SU-DHL-6 (cell line): ENCODE measurements around the gene EIF3B.
A peak's percentile ranks its signal among the peaks of the same experiment; 100 is the strongest.

Experiments
- H2AFZ ChIP-seq: fragments of 200-600 bp; sonication (generic); 2 replicates; pipeline ENCODE4 v1.6.1; 2014; ENCODE audit warnings: low read depth, mild to moderate bottlenecking, moderate library complexity, mixed read lengths, antibody characterized with exemption, low read length; ENCODE audit not compliant: severe bottlenecking
- H3F3A ChIP-seq: fragments of 200-600 bp; shearing (Covaris generic); 2 replicates; pipeline ENCODE4 v1.6.0; 2016; ENCODE audit warnings: antibody characterized with exemption, mild to moderate bottlenecking; ENCODE audit not compliant: insufficient read depth
- H3K27ac ChIP-seq: fragments of 200-600 bp; sonication (generic); 2 replicates; pipeline ENCODE4 v1.5.1; 2016; ENCODE audit warnings: low read depth, mild to moderate bottlenecking, low read length, moderate library complexity, mixed read lengths
- H3K27me3 ChIP-seq: fragments of 200-600 bp; sonication (generic), shearing (Covaris generic); 2 replicates; pipeline ENCODE4 v1.6.0; 2014; ENCODE audit warnings: mild to moderate bottlenecking, low read length
- H3K36me3 ChIP-seq: fragments of 200-600 bp; sonication (generic); 2 replicates; pipeline ENCODE4 v1.6.1; 2014; ENCODE audit warnings: mild to moderate bottlenecking, low read length, mixed read lengths
- H3K4me2 ChIP-seq: fragments of 300-600, 200-600 bp; shearing (Covaris generic), sonication (generic); 2 replicates; pipeline ENCODE4 v1.6.0; 2014; ENCODE audit warnings: low read length, low read depth, mild to moderate bottlenecking; ENCODE audit not compliant: poor library complexity, severe bottlenecking
- H3K4me3 ChIP-seq: fragments of 200-600 bp; sonication (generic); 2 replicates; pipeline ENCODE4 v1.5.1; 2014; ENCODE audit warnings: antibody characterized with exemption, low read length, mild to moderate bottlenecking, mixed read lengths; ENCODE audit not compliant: insufficient read depth, poor library complexity, severe bottlenecking
- H3K79me2 ChIP-seq: fragments of 200-600 bp; sonication (generic); 2 replicates; pipeline ENCODE4 v1.6.1; 2014; ENCODE audit warnings: mild to moderate bottlenecking, low read length, moderate library complexity; ENCODE audit not compliant: insufficient read depth
- H3K9ac ChIP-seq: fragments of 200-600 bp; sonication (generic); 2 replicates; pipeline ENCODE4 v1.7.0; 2014; ENCODE audit warnings: mild to moderate bottlenecking, low read length
- H3K9me2 ChIP-seq: fragments of 200-600 bp; sonication (generic); replicated peaks from 2 replicates; pipeline ENCODE4 v1.6.1; 2014; ENCODE audit warnings: low read length; ENCODE audit not compliant: insufficient read depth
- H3K9me3 ChIP-seq: fragments of 200-600 bp; sonication (generic); 2 replicates; pipeline ENCODE4 v1.6.1; 2014; ENCODE audit warnings: low read length, mixed read lengths; ENCODE audit not compliant: insufficient read depth
- H4K20me1 ChIP-seq: fragments of 200-600 bp; sonication (generic); 2 replicates; pipeline ENCODE4 v1.6.1; 2014; ENCODE audit warnings: low read depth, mild to moderate bottlenecking, antibody characterized with exemption, low read length, moderate library complexity, mixed read lengths
- CTCF ChIP-seq: fragments of 200-600 bp; sonication (generic); IDR thresholded peaks from one replicate; pipeline ENCODE4 v1.5.1; 2017; ENCODE audit warnings: antibody characterized with exemption, mild to moderate bottlenecking, low read length, moderate library complexity; ENCODE audit not compliant: insufficient read depth, poor library complexity, severe bottlenecking
- EZH2phosphoT487 ChIP-seq: fragments of 200-600 bp; sonication (generic), shearing (Covaris generic); conservative IDR thresholded peaks from 2 replicates; pipeline ENCODE4 v1.6.1; 2018; ENCODE audit warnings: mild to moderate bottlenecking, antibody characterized with exemption, low read length, moderate library complexity, mixed read lengths

Gene EIF3B

GRCh38 chr7:2403718-2404648 lies 49.4 kb downstream of the EIF3B start:
- Histone ChIP-seq H3K9me2 (no peaks in the 10 kb centered on the region), H3K9ac (peak overlapping the region; percentile 89), H3K9me3 (no peaks in the 10 kb centered on the region), H3K36me3 (no peaks in the 10 kb centered on the region), H3K4me2 (peak overlapping the region; percentile 78), H3K4me3 (peak overlapping the region; percentile 85), H3K27me3 (no peaks in the 10 kb centered on the region), H4K20me1 (no peaks in the 10 kb centered on the region), H3K79me2 (no peaks in the 10 kb centered on the region), H3F3A (peaks cover 17% of the 10 kb centered on the region), H3K27ac (no peak overlapping the region), H2AFZ (peak overlapping the region; percentile 89)
- TF ChIP-seq EZH2phosphoT487 = no peak
- TF ChIP-seq CTCF = no peak

GRCh38 chr7:2404714-2405119 lies 50.1 kb downstream of the EIF3B start:
- Histone ChIP-seq H3F3A (peaks cover 17% of the 10 kb centered on the region), H3K4me3 (no peak overlapping the region), H3K4me2 (peak overlapping the region; percentile 78), H3K79me2 (no peaks in the 10 kb centered on the region), H3K36me3 (no peaks in the 10 kb centered on the region), H3K27me3 (no peaks in the 10 kb centered on the region), H3K9ac (peak overlapping the region; percentile 89), H4K20me1 (no peaks in the 10 kb centered on the region), H2AFZ (no peak overlapping the region), H3K9me2 (no peaks in the 10 kb centered on the region), H3K9me3 (no peaks in the 10 kb centered on the region), H3K27ac (no peak overlapping the region)
- TF ChIP-seq CTCF (no peak), EZH2phosphoT487 (no peak)

DNA sequence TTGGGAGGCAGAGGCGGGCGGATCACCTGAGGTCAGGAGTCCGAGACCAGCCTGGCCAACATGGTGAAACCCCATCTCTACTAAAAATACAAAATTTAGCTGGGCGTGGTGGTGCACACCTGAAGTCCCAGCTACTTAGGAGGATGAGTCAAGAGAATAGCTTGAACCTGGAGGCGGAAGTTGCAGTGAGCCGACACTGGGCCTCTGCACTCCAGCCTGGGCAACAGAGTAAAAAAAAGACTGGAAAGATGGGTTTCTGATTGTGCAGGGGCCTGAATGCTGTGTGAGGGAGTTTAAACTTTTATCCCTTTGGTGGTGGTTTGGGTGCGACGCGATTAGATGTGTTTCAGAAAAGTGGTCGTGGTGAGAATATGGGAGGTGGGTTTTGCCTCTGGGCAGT lies 50.6 kb downstream of the EIF3B start:
- TF ChIP-seq CTCF (no peak), EZH2phosphoT487 (no peak)
- H3K27ac ChIP-seq = no peak overlapping the region
- no peaks in the 10 kb centered on the region for H3K79me2 ChIP-seq
- H3K36me3 ChIP-seq = no peaks in the 10 kb centered on the region
- peaks cover 17% of the 10 kb centered on the region for H3F3A ChIP-seq
- no peak overlapping the region for H3K9ac ChIP-seq
- no peaks in the 10 kb centered on the region for H3K27me3 ChIP-seq
- H3K9me2 ChIP-seq = no peaks in the 10 kb centered on the region
- H3K4me3 ChIP-seq = no peak overlapping the region
- H3K9me3 ChIP-seq = no peaks in the 10 kb centered on the region
- no peak overlapping the region for H2AFZ ChIP-seq
- no peaks in the 10 kb centered on the region for H4K20me1 ChIP-seq
- no peak overlapping the region for H3K4me2 ChIP-seq
